Aorta (tissue), 5 donors: Measurements from ENCODE around the gene SSH2. TPM values are rescaled to one million over a fixed set of nuclear protein-coding genes. Genes with fewer than 3 reads are reported as not detected.
"Not testable (repeated sequence)": the region's sequence is repeated elsewhere in the genome, so short reads cannot be mapped to it uniquely, and the experiment has no call there.

Experiments
- ATAC-seq: fragments of 200-7000 bp; cut with Tn5 transposase; one replicate; pipeline ENCODE4 v1.9.1; 2022; ENCODE audit warnings: moderate library complexity; ENCODE audit not compliant: low FRiP score
- DNase-seq, 2 donors: peaks; one replicate each; pipeline ENCODE4 v3.0.0-alpha.2; 2020
- H3K27ac ChIP-seq, 2 donors: one replicate each; pipeline ENCODE4 v1.5.1; 2013; ENCODE audit warnings: low read length in 2 of 2, mild to moderate bottlenecking in 2 of 2, moderate library complexity in 2 of 2, control low read depth in 1 of 2, inconsistent platforms in 1 of 2, low read depth in 1 of 2
- H3K27me3 ChIP-seq, 2 donors: one replicate each; pipeline ENCODE4 v1.6.1; 2013; ENCODE audit warnings: control low read depth in 1 of 2, low read length in 1 of 2, mild to moderate bottlenecking in 1 of 2, moderate library complexity in 1 of 2; ENCODE audit not compliant: insufficient read depth in 2 of 2, control insufficient read depth in 1 of 2
- H3K36me3 ChIP-seq, 2 donors: one replicate each; pipeline ENCODE4 v1.6.1; 2013; ENCODE audit warnings: control low read depth in 1 of 2, low read length in 1 of 2, mild to moderate bottlenecking in 1 of 2; ENCODE audit not compliant: insufficient read depth in 2 of 2, control insufficient read depth in 1 of 2
- H3K4me1 ChIP-seq, 2 donors: one replicate each; pipeline ENCODE4 v1.6.1; 2013; ENCODE audit warnings: low read length in 2 of 2, control low read depth in 1 of 2, mild to moderate bottlenecking in 1 of 2, moderate library complexity in 1 of 2; ENCODE audit not compliant: insufficient read depth in 2 of 2, control insufficient read depth in 1 of 2
- H3K4me3 ChIP-seq, 2 donors: one replicate each; pipeline ENCODE4 v1.5.1; 2013; ENCODE audit warnings: low read length in 2 of 2, control low read depth in 1 of 2, mild to moderate bottlenecking in 1 of 2
- H3K9me3 ChIP-seq: one replicate; pipeline ENCODE4 v1.6.1; 2013; ENCODE audit warnings: mild to moderate bottlenecking, low read length; ENCODE audit not compliant: control insufficient read depth
- WGBS, 2 donors: extraction: QIAGEN DNeasy Blood & Tissue Kit; methylation state at CpG; one replicate each; pipeline ENCODE4 v1.1.7; 2013; 5-methylcytosine and 5-hydroxymethylcytosine counted together
- intact Hi-C, 2 donors: fragments of 100-400 bp; cut with DNase I; formaldehyde crosslinking; loops; one replicate each; pipeline versions ENCODE4 v1.14.2 to v1.15.0; 2022
- polyA plus RNA-seq, 2 donors: library from polyadenylated mRNA; stranded (reverse); fragments of 200-250 nt; gene quantifications; one replicate each; pipeline ENCODE4 v1.2.3, GENCODE V29; 2013
- total RNA-seq, 2 donors: library from RNA; stranded (reverse); fragmentation: NEBNext Ultra II Directional; extraction: Animal tissue kit (Norgen Biotek cat#: 25700); gene quantifications; one replicate each; pipeline ENCODE4 v1.2.1, GENCODE V29; 2021
- donor health status: healthy with polysubstance abuse.
- donor health status: Bipolar disorder and iron deficiency.
- donor health status: DM: no; HTN: no; CAD: no.
- donor health status: DM: no; HTN: no; CAD: no.
- donor health status: DM: yes; HTN: yes; CAD: no.

The SSH2 gene
- total and polyA plus RNA-seq, 4 donors = 7.2 to 35.3 (median 30.3) TPM

- Histone ChIP-seq H3K27me3 (no peaks in the 10 kb centered on the region), H3K36me3 (no peaks in the 10 kb centered on the region), H3K27ac (no peak overlapping the region), H3K4me1 (no peaks in the 10 kb centered on the region), H3K9me3 (no peaks in the 10 kb centered on the region), H3K4me3 (no peak overlapping the region)
- ATAC-seq (no peak), DNase-seq (no peak)
- intact Hi-C loops = no loop called here
Observed at GRCh38 chr17:29857823-29858222, 72.2 kb downstream of the SSH2 start.

GRCh38 chr17:29857105-29857504 is 72.9 kb downstream of the SSH2 start:
- H3K36me3 ChIP-seq, H3K9me3 ChIP-seq, intact Hi-C loops, H3K4me3 ChIP-seq, H3K4me1 ChIP-seq, DNase-seq, H3K27me3 ChIP-seq, H3K27ac ChIP-seq, ATAC-seq: not testable (repeated sequence)
- 95% methylated on average over 4 of the region's 4 CpGs for WGBS, 2 donors

GRCh38 chr17:29855686-29856085 is 74.3 kb downstream of the SSH2 start:
- Histone ChIP-seq H3K36me3 (no peaks in the 10 kb centered on the region), H3K27ac (no peak overlapping the region), H3K27me3 (no peaks in the 10 kb centered on the region), H3K4me1 (no peaks in the 10 kb centered on the region), H3K9me3 (no peaks in the 10 kb centered on the region), H3K4me3 (no peak overlapping the region)
- ATAC-seq (no peak), DNase-seq (no peak)
- intact Hi-C loops = no loop called here
- WGBS, 2 donors = 86 to 91% methylated on average over 1 of the region's 1 CpG

- Histone ChIP-seq H3K27ac (no peak overlapping the region), H3K36me3 (peaks cover 0 to 2% of the 10 kb centered on the region in 2 donors), H3K4me3 (no peak overlapping the region), H3K9me3 (no peaks in the 10 kb centered on the region), H3K27me3 (no peaks in the 10 kb centered on the region), H3K4me1 (no peaks in the 10 kb centered on the region)
- WGBS, 2 donors = 86 to 92% methylated on average over 3 of the region's 3 CpGs
- DNase-seq = no peak
- intact Hi-C loops = no loop called here
- ATAC-seq = no peak
Observed at GRCh38 chr17:29848737-29849136, 81.3 kb downstream of the SSH2 start.

GRCh38 chr17:29847527-29848400 is 82.3 kb downstream of the SSH2 start:
- ATAC-seq (no peak), DNase-seq (no peak)
- no peaks in the 10 kb centered on the region for H3K27me3 ChIP-seq
- no peaks in the 10 kb centered on the region for H3K4me1 ChIP-seq
- H3K4me3 ChIP-seq = no peak overlapping the region
- WGBS, 2 donors = 70 to 72% methylated on average over 3 of the region's 3 CpGs
- no peak overlapping the region for H3K27ac ChIP-seq
- H3K9me3 ChIP-seq = no peaks in the 10 kb centered on the region
- intact Hi-C loops = no loop called here
- peaks cover 0 to 2% of the 10 kb centered on the region in 2 donors for H3K36me3 ChIP-seq

DNA sequence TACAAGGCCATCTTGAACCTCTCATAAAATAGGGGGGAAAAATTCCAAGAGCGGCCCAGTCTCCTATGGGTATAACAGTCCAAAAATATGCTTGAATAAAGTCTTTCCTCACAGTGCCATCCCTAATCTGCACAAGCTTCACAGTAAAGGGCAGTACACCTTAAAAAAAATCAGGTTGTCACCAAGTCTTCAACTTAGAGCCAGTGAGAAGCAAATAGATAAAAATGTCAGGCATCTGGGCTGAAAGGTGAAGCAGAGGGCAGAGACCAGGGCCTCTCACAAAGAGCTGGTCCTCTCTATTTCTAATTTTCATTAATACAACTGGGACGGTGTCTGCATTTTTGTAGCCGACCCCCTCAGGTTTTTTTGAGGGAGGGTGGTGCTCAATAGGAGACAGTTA is 82.9 kb downstream of the SSH2 start:
- H3K27ac ChIP-seq = no peak overlapping the region
- DNase-seq (no peak), ATAC-seq (no peak)

GRCh38 chr17:29846298-29846697 is 83.7 kb downstream of the SSH2 start:
- no peak for ATAC-seq
- DNase-seq = no peak
- no peaks in the 10 kb centered on the region for H3K4me1 ChIP-seq
- H3K9me3 ChIP-seq = no peaks in the 10 kb centered on the region
- no peaks in the 10 kb centered on the region for H3K27me3 ChIP-seq
- H3K36me3 ChIP-seq = peaks cover 0 to 2% of the 10 kb centered on the region in 2 donors
- intact Hi-C loops = no loop called here
- WGBS, 2 donors = 72 to 74% methylated on average over 2 of the region's 2 CpGs
- H3K27ac ChIP-seq = no peak overlapping the region
- H3K4me3 ChIP-seq = no peak overlapping the region

More for the DNA sequence above, 82.9 kb downstream of the SSH2 start:
- 83% methylated on average over 3 of the region's 3 CpGs for WGBS, 2 donors
- no peaks in the 10 kb centered on the region for H3K9me3 ChIP-seq
- peaks cover 0 to 2% of the 10 kb centered on the region in 2 donors for H3K36me3 ChIP-seq
- H3K27me3 ChIP-seq = no peaks in the 10 kb centered on the region
- no peaks in the 10 kb centered on the region for H3K4me1 ChIP-seq
- H3K4me3 ChIP-seq = no peak overlapping the region
- intact Hi-C loops = no loop called here

DNA sequence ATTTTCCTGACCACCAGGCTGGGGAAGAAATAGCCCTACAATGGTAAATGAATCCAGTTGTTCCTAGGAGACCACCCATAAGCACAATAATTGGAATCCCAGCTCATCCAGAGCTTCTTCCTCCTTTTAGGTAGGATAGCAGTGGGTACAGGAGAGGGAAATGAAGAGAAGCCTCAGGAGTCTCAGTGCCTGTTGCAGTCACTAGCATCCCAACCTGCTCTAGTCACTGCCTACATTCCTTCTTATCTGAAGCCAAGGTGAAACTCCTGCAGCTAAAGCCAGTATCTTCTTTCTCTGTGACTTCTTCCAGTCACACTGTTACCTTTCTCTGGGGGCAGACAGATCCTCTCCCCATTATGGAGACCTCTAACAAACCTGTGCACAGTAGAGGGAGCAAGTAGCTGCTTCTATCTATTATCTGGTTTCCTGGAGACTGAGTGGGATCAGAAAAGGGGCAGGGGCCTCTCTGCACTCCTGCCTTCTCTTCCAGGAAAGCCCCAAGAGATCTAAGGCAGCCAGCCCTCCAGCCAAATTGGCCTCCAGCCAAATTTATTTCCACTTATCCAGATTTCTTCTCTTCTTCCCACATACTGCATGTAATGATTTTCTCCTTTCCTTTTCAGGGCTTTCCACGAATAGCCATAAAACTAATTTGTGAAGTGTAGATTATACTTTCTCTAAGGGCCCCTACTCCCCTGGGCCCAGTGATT is 85.5 kb downstream of the SSH2 start:
- ATAC-seq = no peak

GRCh38 chr17:29840884-29841283 is 89.1 kb downstream of the SSH2 start:
- no peaks in the 10 kb centered on the region for H3K9me3 ChIP-seq
- DNase-seq = no peak
- no peak for ATAC-seq
- no peaks in the 10 kb centered on the region for H3K4me1 ChIP-seq
- no peaks in the 10 kb centered on the region for H3K27me3 ChIP-seq
- H3K36me3 ChIP-seq = no peaks in the 10 kb centered on the region
- no peak overlapping the region for H3K4me3 ChIP-seq
- H3K27ac ChIP-seq = no peak overlapping the region
- intact Hi-C loops = no loop called here

More for the DNA sequence above, 85.5 kb downstream of the SSH2 start:
- 16 to 26% methylated on average over 1 of the region's 1 CpG for WGBS, 2 donors
- H3K36me3 ChIP-seq = peaks cover 0 to 2% of the 10 kb centered on the region in 2 donors
- DNase-seq = no peak
- no peaks in the 10 kb centered on the region for H3K27me3 ChIP-seq
- no peaks in the 10 kb centered on the region for H3K9me3 ChIP-seq
- intact Hi-C loops = no loop called here
- H3K4me3 ChIP-seq = no peak overlapping the region
- H3K27ac ChIP-seq = no peak overlapping the region
- no peaks in the 10 kb centered on the region for H3K4me1 ChIP-seq
